H1 (cell line): ENCODE results near the gene OPCML. TPM values are rescaled to one million over a fixed set of nuclear protein-coding genes. Genes with fewer than 3 reads are reported as not detected.

Experiments
- KDM4A ChIP-seq: IDR thresholded peaks from one replicate; pipeline ENCODE4 v1.7.1; 2012; ENCODE audit warnings: low read depth, mild to moderate bottlenecking, moderate library complexity, low read length, inconsistent platforms; ENCODE audit not compliant: severe bottlenecking
- POLR2AphosphoS5 ChIP-seq: IDR thresholded peaks from 2 replicates; pipeline ENCODE4 v1.6.1; 2011; ENCODE audit warnings: low read depth, low read length
- polyA plus RNA-seq, 7 experiments: library from polyadenylated mRNA; depleted of rRNA in 3 of 7; stranded (reverse) in 5 of 7; unstranded in 2 of 7; fragments of >200 nt in 5 of 7; fragments of 200-250 nt in 2 of 7; gene quantifications; 1 replicate in 5 of 7; 2 replicates in 1 of 7; 4 replicates in 1 of 7; pipeline versions ENCODE4 v1.2.1 to v1.2.3, GENCODE V29; 2011 to 2013; ENCODE audit warnings: missing spikeins in 2 of 7, mixed read lengths in 2 of 7
- total RNA-seq: library from RNA; stranded (reverse); fragmentation: NEBNext Ultra II Directional; extraction: Animal tissue kit (Norgen Biotek cat#: 25700); gene quantifications from 2 replicates; pipeline ENCODE4 v1.2.1, GENCODE V29; 2021

Gene OPCML
- total and polyA plus RNA-seq, 2 of the 8 experiments (the other 6 are each of a cell fraction or from before 2014, with no cell fraction given), result 2.3 to 3.1 TPM

- TF ChIP-seq KDM4A (no peak), POLR2AphosphoS5 (no peak)
These were observed 1087.4 kb downstream of the OPCML start (continued) for GRCh38 chr11:132444911-132445310.
